Measurements from ENCODE around the gene ATG7.
"Not testable (repeated sequence)": the region's sequence is repeated elsewhere in the genome, so short reads cannot be mapped to it uniquely, and the experiment has no call there.

ATG7 gene

DNA sequence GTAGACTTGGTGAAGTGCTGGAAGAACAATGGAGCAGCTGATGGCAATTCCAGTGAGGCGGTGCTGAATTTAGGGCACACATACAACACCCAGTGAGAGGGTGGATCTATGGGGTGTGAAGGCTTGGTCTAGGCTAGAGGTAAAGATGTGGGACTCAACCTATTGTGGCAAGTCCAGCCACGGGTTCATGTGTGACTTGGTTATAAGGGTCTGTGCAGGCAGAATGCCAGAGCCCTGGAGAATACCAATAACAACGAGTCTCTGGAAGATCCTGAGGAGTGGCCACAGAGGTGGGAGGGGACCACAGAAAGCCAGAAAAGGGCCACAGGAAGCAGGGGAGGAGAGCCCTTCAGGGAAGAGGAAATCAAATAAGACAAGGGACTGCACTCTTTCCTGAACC, 316.6 kb downstream of the ATG7 start:
- DNase-seq: no peak
- Mint-ChIP-seq H3K27ac (peak overlapping the region; percentile 35), H3K27me3 (no peaks in the 10 kb centered on the region), H3K9me3 (no peaks in the 10 kb centered on the region), H3K4me3 (no peak overlapping the region), H3K4me1 (ENCODE audit: low read depth) (peaks cover 72% of the 10 kb centered on the region), H3K36me3 (ENCODE audit: low read depth) (peaks cover 40% of the 10 kb centered on the region)

DNA sequence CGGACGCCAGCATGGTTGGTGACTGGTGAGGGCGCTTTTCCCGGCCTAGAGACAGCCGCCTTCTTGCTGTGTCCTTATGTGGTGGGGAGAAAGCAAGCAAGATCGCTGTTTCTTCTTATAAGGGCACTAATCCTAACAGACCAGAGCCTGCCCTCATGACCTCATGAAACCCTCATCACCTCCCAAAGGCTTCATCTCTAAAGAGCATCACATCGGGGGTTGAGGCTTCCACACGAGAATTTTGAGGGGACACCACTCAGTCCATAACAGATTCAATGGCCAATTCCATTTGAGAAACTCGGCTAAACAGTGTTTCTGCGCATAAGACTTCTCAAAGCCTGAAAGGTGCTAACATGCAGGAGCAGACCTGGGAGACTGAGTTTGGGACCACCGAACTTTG, 317.5 kb downstream of the ATG7 start:
- Mint-ChIP-seq H3K4me1 (ENCODE audit: low read depth) (peaks cover 71% of the 10 kb centered on the region), H3K27ac (peak overlapping the region; percentile 7), H3K4me3 (no peak overlapping the region), H3K9me3 (no peaks in the 10 kb centered on the region), H3K27me3 (no peaks in the 10 kb centered on the region), H3K36me3 (ENCODE audit: low read depth) (peaks cover 45% of the 10 kb centered on the region)
- no peak for DNase-seq

DNA sequence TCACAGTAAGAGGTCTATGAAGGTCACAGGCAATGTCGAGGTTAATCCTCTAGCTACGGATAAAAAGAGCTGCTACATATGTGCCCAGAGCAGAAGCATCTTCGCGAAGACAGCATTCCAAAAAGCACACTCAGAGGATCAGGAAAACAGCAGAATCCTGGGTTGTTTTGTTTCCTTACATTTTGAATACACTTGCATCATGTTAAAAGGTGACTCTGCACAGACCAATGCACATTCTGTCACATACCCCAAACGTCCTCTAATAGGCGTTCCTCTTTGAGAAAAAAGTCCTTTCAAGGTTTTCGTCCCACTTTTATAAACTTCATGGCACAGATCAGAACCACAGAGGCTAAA, 318.8 kb downstream of the ATG7 start:
- Mint-ChIP-seq H3K36me3 (ENCODE audit: low read depth) (peaks cover 49% of the 10 kb centered on the region), H3K4me1 (ENCODE audit: low read depth) (peaks cover 64% of the 10 kb centered on the region), H3K27ac (no peak overlapping the region), H3K27me3 (no peaks in the 10 kb centered on the region), H3K9me3 (no peaks in the 10 kb centered on the region), H3K4me3 (no peak overlapping the region)
- DNase-seq: no peak

DNA sequence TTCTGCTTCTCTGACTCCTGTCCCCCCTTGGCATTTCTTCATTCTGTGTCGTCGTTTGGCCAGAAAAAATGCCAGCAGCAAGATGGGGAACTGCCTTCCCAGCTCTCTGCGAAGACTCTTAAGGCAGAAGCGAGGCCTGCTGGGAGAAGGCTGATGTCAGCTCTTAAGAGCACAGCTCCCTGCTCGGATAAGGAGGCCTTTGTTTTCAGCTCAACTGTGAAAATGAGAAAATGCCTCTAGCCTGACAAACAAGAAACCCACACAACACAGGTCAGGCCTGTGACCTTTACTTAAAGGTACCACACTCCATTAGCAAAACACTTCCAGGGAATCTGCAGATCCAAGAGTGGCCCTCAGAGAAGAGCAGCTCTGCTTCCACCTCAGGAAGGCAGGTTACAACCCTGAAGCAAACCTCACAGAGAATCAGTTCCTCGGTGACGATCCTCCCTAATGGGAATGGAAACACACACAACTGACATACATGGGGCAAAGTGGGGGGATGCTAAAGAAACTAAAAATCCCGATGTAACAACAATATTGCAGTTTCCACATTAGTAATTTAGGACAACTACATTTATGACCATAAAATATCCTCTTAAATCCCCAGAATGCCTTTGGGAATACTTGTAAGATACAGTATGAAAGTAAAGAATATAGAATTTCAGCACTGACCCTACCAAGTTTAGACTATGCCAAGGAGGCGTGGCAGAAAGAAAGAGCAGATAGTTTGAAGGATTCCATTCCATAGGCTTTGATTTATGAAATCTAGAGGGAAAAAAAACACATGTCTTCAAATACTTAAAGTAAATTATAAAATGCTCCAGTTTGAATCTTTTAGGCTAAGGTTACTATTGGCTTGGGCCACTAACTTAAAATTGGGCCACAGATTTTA, 319.4 kb downstream of the ATG7 start:
- Mint-ChIP-seq H3K27me3 (no peaks in the 10 kb centered on the region), H3K4me1 (ENCODE audit: low read depth) (peaks cover 57% of the 10 kb centered on the region), H3K4me3 (no peak overlapping the region), H3K36me3 (ENCODE audit: low read depth) (peaks cover 51% of the 10 kb centered on the region), H3K9me3 (no peaks in the 10 kb centered on the region), H3K27ac (peak overlapping the region; percentile 7)
- DNase-seq: no peak

DNA sequence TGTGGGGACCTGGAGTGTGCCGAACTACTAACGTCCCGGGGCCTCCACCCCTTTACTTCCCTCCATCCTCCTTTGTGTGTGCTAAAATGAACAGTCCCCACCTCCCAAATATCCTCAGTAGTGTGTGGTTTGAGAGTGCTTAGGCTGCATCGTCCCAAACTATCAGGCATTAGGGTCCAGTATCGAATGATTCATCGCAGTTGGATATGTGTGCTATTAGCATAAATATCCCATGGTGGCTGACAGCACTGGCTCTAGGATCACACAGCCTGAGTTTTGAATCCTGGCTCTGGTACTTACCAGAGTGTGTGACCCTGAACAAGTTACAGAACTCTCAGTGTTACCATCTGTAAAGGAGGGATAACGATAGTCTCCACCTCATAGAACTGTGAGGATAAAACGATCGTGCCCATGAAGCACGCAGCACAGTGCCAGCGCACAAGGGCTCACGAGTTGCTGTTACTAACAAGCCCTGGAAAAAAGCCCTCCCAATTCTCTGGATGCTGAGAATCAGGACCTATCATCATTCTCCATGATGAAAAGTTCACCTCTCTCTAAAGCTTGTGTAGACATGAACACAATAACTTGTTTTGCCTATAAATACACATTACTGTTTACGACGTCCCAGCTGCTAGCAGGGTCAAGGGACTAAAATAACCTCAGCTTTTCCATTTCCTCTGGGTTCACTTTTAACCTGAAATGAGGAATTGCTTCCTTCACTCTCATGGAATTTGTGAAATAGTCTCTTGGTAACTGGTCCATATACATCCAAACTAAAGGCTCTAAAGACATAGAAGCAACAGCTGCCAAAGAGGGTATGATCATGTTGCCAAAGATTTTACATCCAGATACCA, 320.5 kb downstream of the ATG7 start:
- Mint-ChIP-seq H3K36me3 (ENCODE audit: low read depth) (peaks cover 54% of the 10 kb centered on the region), H3K27ac (peak overlapping the region; percentile 58), H3K9me3 (peaks cover 6% of the 10 kb centered on the region), H3K27me3 (no peaks in the 10 kb centered on the region), H3K4me1 (ENCODE audit: low read depth) (peaks cover 50% of the 10 kb centered on the region), H3K4me3 (no peak overlapping the region)
- DNase-seq: no peak

DNA sequence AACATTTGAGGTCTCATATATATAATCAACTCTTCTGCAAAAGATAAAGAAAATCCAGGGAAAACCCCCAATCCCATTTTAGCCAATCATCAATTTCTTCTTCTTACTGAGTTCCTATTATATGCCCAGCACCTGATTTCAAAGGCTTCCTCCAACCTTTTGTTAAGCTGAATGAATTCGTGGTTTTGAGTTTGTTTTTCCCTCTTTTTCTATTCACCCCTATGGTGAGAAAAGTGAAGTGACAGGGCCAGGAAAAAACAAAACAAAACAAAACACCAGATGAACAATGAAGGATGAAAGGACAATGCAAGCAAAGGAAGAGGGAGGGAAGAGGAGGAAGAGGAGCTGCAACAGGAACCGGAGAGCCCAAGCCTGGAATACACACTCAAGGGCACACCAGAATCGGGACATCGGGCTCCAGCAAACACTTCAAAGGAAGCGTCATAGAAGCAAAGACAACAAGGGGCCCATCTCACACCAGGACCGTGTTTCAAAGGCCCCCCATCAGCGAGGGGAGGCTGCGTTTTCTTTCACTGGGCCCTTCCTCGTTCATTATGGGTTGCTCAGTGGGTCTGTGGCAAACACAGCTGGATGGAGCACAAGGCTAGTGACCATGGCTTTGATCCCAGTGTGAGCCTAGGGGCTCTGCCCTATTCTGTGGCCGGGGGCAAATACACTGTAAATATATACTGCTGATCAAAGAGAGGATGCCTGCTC, 321.3 kb downstream of the ATG7 start:
- H3K27me3 Mint-ChIP-seq: no peaks in the 10 kb centered on the region
- H3K4me3 Mint-ChIP-seq: no peak overlapping the region
- no peak for DNase-seq
- peaks cover 9% of the 10 kb centered on the region for H3K9me3 Mint-ChIP-seq
- peaks cover 42% of the 10 kb centered on the region for H3K4me1 Mint-ChIP-seq (ENCODE audit: low read depth)
- H3K36me3 Mint-ChIP-seq (ENCODE audit: low read depth): peaks cover 53% of the 10 kb centered on the region
- H3K27ac Mint-ChIP-seq: no peak overlapping the region

DNA sequence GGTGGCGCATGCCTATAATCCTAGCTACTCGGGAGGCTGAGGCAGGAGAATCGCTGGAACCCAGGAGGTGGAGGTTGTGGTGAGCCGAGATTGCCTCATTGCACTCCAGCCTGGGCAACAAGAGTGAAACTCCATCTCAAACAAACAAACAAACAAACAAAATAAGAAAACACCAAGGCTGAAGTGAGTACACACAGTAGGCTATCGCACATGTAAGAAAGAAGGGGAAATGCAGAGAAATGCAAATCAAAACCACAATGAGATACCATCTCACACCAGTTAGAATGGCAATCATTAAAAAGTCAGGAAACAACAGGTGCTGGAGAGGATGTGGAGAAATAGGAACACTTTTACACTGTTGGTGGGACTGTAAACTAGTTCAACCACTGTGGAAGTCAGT, 322.8 kb downstream of the ATG7 start:
- H3K27me3 Mint-ChIP-seq, DNase-seq, H3K27ac Mint-ChIP-seq, H3K9me3 Mint-ChIP-seq, H3K4me3 Mint-ChIP-seq: not testable (repeated sequence)
- H3K36me3 Mint-ChIP-seq (ENCODE audit: low read depth): peaks cover 59% of the 10 kb centered on the region
- H3K4me1 Mint-ChIP-seq (ENCODE audit: low read depth): peaks cover 34% of the 10 kb centered on the region

DNA sequence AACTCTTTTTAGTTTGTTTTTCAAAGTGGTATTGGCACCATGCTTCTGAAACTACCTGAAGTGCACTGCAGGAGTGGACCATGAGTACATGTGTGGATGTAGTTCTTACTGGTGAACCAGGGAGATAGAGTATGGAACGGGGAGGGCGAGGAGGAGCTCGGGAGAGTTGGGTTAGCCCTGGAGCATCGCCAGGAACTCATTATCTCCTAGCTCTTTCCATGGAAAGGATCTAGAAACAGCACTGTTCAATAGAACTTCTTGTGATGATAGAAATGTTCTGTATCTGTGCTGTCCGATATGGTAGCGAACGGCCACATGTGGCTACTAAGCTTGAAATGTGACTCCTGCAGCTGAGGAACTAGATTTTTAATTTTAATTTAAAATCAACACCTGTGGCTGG, 324.2 kb downstream of the ATG7 start:
- Mint-ChIP-seq H3K4me3 (no peak overlapping the region), H3K36me3 (ENCODE audit: low read depth) (peaks cover 65% of the 10 kb centered on the region), H3K9me3 (peaks cover 9% of the 10 kb centered on the region), H3K27me3 (no peaks in the 10 kb centered on the region), H3K4me1 (ENCODE audit: low read depth) (peaks cover 32% of the 10 kb centered on the region), H3K27ac (no peak overlapping the region)
- DNase-seq: no peak

DNA sequence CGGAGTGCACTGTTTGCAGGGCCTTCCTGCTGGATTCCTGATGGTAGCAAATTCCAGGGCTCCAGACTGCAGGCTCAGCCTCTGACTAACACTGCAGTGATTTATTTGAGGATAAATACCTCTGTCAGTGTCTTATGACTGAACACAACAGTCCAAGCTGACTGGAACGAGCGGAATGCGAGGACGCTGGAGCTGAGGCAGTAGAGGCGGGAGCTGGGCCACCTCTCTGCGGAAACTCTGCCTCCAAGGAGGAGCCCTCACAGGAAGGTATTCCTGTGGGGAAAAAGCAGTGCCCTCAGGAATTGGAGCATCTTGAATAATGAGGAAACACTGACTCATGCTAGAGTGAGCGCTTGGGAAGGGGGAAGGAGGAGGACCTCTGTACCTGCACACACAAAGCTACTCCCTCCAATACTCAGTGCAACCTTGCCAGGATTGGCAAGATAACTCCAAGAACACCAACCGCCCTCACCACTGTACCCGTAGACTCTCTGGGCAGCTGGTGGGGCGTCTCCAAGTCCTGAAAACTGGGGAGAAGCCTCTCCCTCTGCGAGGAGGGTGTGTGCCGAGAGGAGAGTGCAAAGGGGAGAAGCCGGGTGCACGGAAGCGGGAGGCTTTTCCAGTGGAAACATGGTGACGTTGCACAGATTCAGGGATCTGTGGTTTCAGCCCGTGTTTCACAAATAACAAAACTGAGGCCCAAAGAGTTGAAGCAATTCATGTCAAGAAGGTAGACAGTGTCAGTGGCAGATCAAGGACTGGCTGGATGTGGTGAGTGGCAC, 328.5 kb downstream of the ATG7 start:
- no peak overlapping the region for H3K4me3 Mint-ChIP-seq
- H3K27ac Mint-ChIP-seq: peak overlapping the region; percentile 86

DNA sequence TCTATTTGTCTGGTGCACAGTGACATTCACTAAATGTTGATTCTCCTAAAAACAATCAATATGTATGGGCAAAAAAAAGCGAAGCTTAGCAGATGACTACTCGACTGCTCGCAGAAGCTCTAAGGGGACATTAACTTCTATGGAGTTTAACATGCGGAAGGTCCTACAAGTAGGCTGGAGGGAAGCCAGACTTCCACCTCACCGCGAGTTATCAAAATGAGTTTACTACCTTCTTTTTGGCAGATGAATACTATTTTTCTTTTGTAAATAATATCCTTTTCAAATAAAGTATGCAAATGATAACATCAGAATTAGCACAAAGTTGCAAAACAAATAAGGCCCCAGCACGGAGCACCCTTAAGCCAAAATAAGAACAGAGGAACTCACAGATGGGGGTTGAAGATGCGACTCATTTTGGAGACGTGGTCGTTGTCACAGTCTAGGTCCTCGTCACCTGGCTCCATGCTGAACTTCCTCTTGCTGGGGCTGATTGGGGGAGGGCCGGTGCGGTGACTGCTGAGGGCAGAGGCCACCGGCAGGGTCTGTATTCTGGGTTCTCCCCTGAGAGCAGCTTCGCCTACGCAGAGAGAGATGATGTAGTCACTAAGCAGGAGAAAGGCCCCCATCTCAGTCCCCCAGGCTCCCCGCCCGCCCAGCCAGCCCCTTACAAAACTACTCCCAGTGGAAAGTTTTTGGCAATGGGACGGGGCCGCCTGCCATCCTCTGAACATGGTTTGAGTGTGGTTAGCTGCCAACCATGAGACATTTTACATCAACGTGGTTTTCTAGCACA, 329.4 kb downstream of the ATG7 start:
- H3K4me3 Mint-ChIP-seq: peak overlapping the region; percentile 38
- H3K36me3 Mint-ChIP-seq (ENCODE audit: low read depth): peaks cover 62% of the 10 kb centered on the region
- peak; percentile 49 for DNase-seq
- H3K4me1 Mint-ChIP-seq (ENCODE audit: low read depth): peaks cover 52% of the 10 kb centered on the region
- peak overlapping the region; percentile 86 for H3K27ac Mint-ChIP-seq
- peaks cover 9% of the 10 kb centered on the region for H3K9me3 Mint-ChIP-seq
- H3K27me3 Mint-ChIP-seq: no peaks in the 10 kb centered on the region

More for the DNA sequence above, 328.5 kb downstream of the ATG7 start:
- peaks cover 9% of the 10 kb centered on the region for H3K9me3 Mint-ChIP-seq
- H3K36me3 Mint-ChIP-seq (ENCODE audit: low read depth): peaks cover 58% of the 10 kb centered on the region
- peaks cover 43% of the 10 kb centered on the region for H3K4me1 Mint-ChIP-seq (ENCODE audit: low read depth)
- DNase-seq: no peak
- no peaks in the 10 kb centered on the region for H3K27me3 Mint-ChIP-seq

DNA sequence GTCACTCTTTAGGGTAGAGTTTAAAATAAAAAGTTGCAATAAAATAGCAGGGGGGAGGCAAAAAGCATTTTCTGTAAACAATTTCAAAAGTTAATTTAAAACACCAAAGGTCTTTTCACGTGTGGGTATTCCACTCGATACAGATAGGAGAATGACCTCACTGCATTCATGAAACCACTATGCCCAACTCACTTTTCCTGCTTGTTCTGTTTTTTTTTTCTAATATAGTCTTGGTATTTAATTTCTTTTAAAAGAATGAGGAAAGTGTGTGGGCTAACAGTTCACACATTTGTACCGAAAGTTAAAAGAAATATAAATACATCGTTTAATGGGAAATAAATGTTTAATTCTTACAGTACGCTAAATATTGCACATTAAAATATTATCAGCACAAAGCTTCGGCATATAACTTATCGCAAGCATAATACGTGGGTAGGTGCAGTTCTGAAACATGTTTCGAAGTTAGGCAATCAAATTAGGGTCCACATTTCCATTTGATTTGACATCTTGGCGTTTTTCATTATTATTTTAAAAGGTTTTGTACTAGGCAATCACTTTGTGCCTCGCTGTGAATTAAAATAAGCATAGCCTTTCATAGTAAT, 330.1 kb downstream of the ATG7 start:
- Mint-ChIP-seq H3K27ac (peak overlapping the region; percentile 86), H3K4me3 (peak overlapping the region; percentile 38), H3K27me3 (no peaks in the 10 kb centered on the region), H3K4me1 (ENCODE audit: low read depth) (peaks cover 59% of the 10 kb centered on the region), H3K36me3 (ENCODE audit: low read depth) (peaks cover 61% of the 10 kb centered on the region), H3K9me3 (peaks cover 5% of the 10 kb centered on the region)
- no peak for DNase-seq

DNA sequence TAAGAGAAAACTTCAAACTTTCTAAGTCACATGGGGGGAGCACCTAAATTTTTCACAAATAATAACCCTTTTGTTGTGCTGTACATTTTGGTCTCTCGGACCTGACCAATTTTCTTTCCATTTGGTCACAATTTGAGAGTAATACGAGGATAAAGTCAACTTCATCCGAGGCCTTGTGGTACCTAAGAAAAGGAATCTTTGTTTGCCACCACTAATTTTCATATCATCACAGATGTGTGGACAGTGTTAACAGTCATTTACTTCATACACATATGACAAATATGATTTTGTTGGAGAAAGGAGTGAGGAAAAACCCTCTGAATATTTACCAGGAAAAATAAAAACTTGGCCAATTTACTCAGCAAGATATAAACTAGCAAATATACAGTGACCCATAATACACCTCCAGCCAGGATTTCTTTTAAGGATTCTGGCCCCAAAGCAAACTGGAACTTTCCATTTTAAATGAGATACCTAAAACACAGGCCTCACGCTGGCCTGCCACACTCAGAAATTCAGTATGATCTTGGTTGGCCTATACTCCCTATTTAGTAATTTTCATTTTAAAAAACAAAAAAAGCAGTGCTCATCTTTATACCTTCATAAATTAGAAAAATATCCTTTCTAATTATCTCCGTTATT, 330.8 kb downstream of the ATG7 start:
- peak overlapping the region; percentile 33 for H3K27ac Mint-ChIP-seq
- no peaks in the 10 kb centered on the region for H3K27me3 Mint-ChIP-seq
- peaks cover 54% of the 10 kb centered on the region for H3K36me3 Mint-ChIP-seq (ENCODE audit: low read depth)
- no peak overlapping the region for H3K4me3 Mint-ChIP-seq
- no peaks in the 10 kb centered on the region for H3K9me3 Mint-ChIP-seq
- no peak for DNase-seq
- peaks cover 65% of the 10 kb centered on the region for H3K4me1 Mint-ChIP-seq (ENCODE audit: low read depth)

DNA sequence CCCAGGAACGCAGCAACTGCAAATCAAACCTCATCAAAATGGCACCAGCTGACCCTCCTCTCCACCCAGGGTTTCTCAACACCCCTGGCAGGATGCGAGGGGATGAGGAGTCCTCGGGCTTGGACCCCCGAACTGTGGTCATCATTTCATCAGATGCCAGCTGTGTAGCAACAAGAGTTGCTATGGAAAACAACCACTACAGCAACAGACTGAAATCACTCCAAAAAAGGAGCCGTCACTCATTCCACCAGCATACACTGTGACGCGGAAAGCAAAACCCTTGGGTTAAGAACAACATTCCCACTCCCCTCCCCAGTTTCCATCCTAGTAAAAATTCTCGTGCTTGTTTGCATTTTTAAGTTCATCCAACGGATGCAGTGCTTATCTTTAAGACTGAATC, 331.4 kb downstream of the ATG7 start:
- Mint-ChIP-seq H3K4me3 (no peak overlapping the region), H3K36me3 (ENCODE audit: low read depth) (peaks cover 49% of the 10 kb centered on the region), H3K27me3 (no peaks in the 10 kb centered on the region), H3K9me3 (no peaks in the 10 kb centered on the region), H3K27ac (no peak overlapping the region), H3K4me1 (ENCODE audit: low read depth) (peaks cover 70% of the 10 kb centered on the region)
- DNase-seq: no peak
